NCI-H510A treated with DMSO at 0.1 percent for 48 hours (cell line): ENCODE measurements around the gene SPIB.

Experiments
- DNase-seq: peaks from one replicate; lab custom pipeline; 2025; lab: John Stamatoyannopoulos, UW

The SPIB gene

GRCh38 chr19:50419022-50419579 is 363 bp downstream of the SPIB start:
- DNase-seq, result no peak

- DNase-seq, result no peak
These were observed 870 bp downstream of the SPIB start for GRCh38 chr19:50419580-50420035.

GRCh38 chr19:50420127-50420526 is 1.4 kb downstream of the SPIB start:
- DNase-seq, result no peak

- no peak for DNase-seq
These were observed 2.1 kb downstream of the SPIB start for GRCh38 chr19:50420808-50421207.

- DNase-seq, result no peak
These were observed 3.9 kb downstream of the SPIB start for GRCh38 chr19:50422397-50423278.

GRCh38 chr19:50423279-50424113 is 4.8 kb downstream of the SPIB start:
- DNase-seq, result no peak

- no peak for DNase-seq
These were observed 6.8 kb downstream of the SPIB start for GRCh38 chr19:50425581-50425980.

- no peak for DNase-seq
These were observed 8.7 kb downstream of the SPIB start for GRCh38 chr19:50427318-50427925.

GRCh38 chr19:50427997-50428425 is 9.3 kb downstream of the SPIB start:
- no peak for DNase-seq

- no peak for DNase-seq
These were observed 10.2 kb downstream of the SPIB start for GRCh38 chr19:50428772-50429463.

GRCh38 chr19:50430888-50431342 is 12.2 kb downstream of the SPIB start:
- DNase-seq, result no peak

GRCh38 chr19:50431343-50432220 is 12.8 kb downstream of the SPIB start:
- DNase-seq, result peak; percentile 41

GRCh38 chr19:50432221-50433028 is 13.7 kb downstream of the SPIB start, which contains the start of gene MYBPC2:
TSS of gene MYBPC2 (plus strand) at chr19:50432892. CDS start at chr19:50432954, 62 bp downstream.
- no peak for DNase-seq

GRCh38 chr19:50433201-50434180 is 14.8 kb downstream of the SPIB start:
- no peak for DNase-seq

GRCh38 chr19:50434525-50434924 is 15.8 kb downstream of the SPIB start:
- no peak for DNase-seq

GRCh38 chr19:50435221-50435620 is 16.5 kb downstream of the SPIB start:
- no peak for DNase-seq

GRCh38 chr19:50435627-50436026 is 16.9 kb downstream of the SPIB start:
- no peak for DNase-seq

GRCh38 chr19:50437862-50438449 is 19.2 kb downstream of the SPIB start:
- DNase-seq, result no peak
